Vagina (tissue), 2 donors: Measurements from ENCODE around the gene EID2B. TPM values are rescaled to one million over a fixed set of nuclear protein-coding genes. Genes with fewer than 3 reads are reported as not detected.

ENCODE experiments used
- DNase-seq, 2 donors: peaks; one replicate each; pipeline ENCODE4 v3.0.0-alpha.2; 2017; ENCODE audit errors: extremely low spot score in 2 of 2
- H3K27ac ChIP-seq: fragments of 200-600 bp; sonication (generic); one replicate; pipeline ENCODE4 v1.5.1; 2019
- H3K27me3 ChIP-seq: fragments of 200-600 bp; sonication (generic); one replicate; pipeline ENCODE4 v1.5.1; 2019
- H3K36me3 ChIP-seq, 2 donors: fragments of 200-600 bp; sonication (generic); one replicate each; pipeline ENCODE4 v1.5.1; 2017 to 2019
- H3K4me1 ChIP-seq: fragments of 200-600 bp; sonication (generic); one replicate; pipeline ENCODE4 v1.5.1; 2019
- H3K4me3 ChIP-seq, 2 donors: fragments of 200-600 bp; sonication (generic); 1 replicate in 1 of 2; 2 replicates in 1 of 2; pipeline ENCODE4 v1.5.1; 2016 to 2019
- H3K9me3 ChIP-seq: fragments of 200-600 bp; sonication (generic); one replicate; pipeline ENCODE4 v1.5.1; 2019
- POLR2A ChIP-seq, 2 donors: fragments of 450-650 bp; IDR thresholded peaks; one replicate each; pipeline ENCODE4 v1.6.1; 2017; ENCODE audit warnings: antibody characterized with exemption in 2 of 2, mild to moderate bottlenecking in 2 of 2, moderate library complexity in 2 of 2
- POLR2AphosphoS5 ChIP-seq, 2 donors: sonication (generic); formaldehyde crosslinking; IDR thresholded peaks; one replicate each; pipeline ENCODE4 v1.9.0; 2017; ENCODE audit warnings: antibody characterized with exemption in 2 of 2, mild to moderate bottlenecking in 2 of 2, low read depth in 1 of 2; ENCODE audit not compliant: insufficient read depth in 1 of 2
- intact Hi-C: fragments of 100-400 bp; cut with DNase I; formaldehyde crosslinking; loops from one replicate; pipeline ENCODE4 v1.15.1; 2023
- total RNA-seq: library from RNA; depleted of rRNA; stranded (reverse); fragments of >200 nt; gene quantifications from one replicate; pipeline ENCODE4 v1.2.3, GENCODE V29; 2016
- TF ChIP-seq, protein P1 (sequence below), 3 experiments: fragments of 450-650 bp in 2 of 3; fragments of 200-600 bp in 1 of 3; sonication (generic) in 1 of 3; IDR thresholded peaks; one replicate each; pipeline ENCODE4 v1.5.1; 2017 to 2019; ENCODE audit warnings: antibody characterized with exemption in 3 of 3, mild to moderate bottlenecking in 2 of 3, moderate library complexity in 2 of 3

EID2B gene
- total RNA-seq, 1 donor from 2014 or later: 3.7 TPM

DNA sequence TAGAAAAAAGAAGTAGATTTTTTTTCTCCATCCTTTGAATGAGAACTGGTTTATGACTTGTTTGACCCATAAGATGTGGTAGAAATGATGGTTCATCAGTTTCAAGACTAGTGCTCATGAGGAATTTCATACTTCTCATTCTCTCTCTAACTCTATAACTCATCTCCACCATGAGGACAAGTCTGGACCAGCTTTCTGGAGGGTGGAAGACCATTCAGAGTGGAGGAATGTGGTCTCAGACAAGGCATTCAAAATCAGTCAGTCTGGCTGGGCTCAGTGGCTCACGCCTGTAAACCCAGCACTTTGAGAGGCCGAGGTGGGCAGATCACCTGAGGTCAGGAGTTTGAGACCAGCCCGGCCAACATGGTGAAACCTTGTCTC is 10.8 kb upstream of the EID2B start:
- TF ChIP-seq, protein P1, sequence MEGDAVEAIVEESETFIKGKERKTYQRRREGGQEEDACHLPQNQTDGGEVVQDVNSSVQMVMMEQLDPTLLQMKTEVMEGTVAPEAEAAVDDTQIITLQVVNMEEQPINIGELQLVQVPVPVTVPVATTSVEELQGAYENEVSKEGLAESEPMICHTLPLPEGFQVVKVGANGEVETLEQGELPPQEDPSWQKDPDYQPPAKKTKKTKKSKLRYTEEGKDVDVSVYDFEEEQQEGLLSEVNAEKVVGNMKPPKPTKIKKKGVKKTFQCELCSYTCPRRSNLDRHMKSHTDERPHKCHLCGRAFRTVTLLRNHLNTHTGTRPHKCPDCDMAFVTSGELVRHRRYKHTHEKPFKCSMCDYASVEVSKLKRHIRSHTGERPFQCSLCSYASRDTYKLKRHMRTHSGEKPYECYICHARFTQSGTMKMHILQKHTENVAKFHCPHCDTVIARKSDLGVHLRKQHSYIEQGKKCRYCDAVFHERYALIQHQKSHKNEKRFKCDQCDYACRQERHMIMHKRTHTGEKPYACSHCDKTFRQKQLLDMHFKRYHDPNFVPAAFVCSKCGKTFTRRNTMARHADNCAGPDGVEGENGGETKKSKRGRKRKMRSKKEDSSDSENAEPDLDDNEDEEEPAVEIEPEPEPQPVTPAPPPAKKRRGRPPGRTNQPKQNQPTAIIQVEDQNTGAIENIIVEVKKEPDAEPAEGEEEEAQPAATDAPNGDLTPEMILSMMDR (IDR thresholded peaks at IDR 0.05): no peak
- TF ChIP-seq POLR2AphosphoS5 (IDR thresholded peaks at IDR 0.05; ENCODE audit: insufficient read depth in 1 of 2, low read depth in 1 of 2) (no peak), POLR2A (IDR thresholded peaks at IDR 0.05) (no peak)
- Histone ChIP-seq H3K27me3 (no peaks in the 10 kb centered on the region), H3K4me1 (peaks cover 7% of the 10 kb centered on the region), H3K9me3 (no peaks in the 10 kb centered on the region), H3K36me3 (no peaks in the 10 kb centered on the region), H3K4me3 (no peak overlapping the region), H3K27ac (no peak overlapping the region)
- no peak for DNase-seq
- intact Hi-C loops: no loop called here

DNA sequence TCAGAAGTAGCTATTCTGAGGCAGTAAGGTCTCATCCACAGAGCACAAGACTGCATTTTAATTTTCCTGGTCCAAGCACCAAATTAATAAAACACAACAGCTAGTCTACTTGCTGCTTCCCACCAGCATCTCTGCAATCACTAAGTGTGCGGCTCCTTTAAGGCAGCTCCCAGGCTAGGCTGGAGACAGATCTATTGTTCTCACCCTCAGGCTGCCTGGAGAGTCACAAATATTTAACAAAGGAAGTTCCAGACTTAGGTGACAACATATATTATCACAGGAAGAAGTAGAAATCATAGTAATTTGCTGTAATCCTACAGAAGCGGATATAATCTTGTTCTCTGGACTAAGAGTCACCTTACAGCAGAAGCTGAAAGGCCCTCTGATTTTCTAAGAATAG is 9.6 kb upstream of the EID2B start:
- TF ChIP-seq POLR2A (IDR thresholded peaks at IDR 0.05) (no peak), POLR2AphosphoS5 (IDR thresholded peaks at IDR 0.05; ENCODE audit: insufficient read depth in 1 of 2, low read depth in 1 of 2) (no peak)
- TF ChIP-seq, protein P1 (IDR thresholded peaks at IDR 0.05): no peak
- intact Hi-C loops: no loop called here

DNA sequence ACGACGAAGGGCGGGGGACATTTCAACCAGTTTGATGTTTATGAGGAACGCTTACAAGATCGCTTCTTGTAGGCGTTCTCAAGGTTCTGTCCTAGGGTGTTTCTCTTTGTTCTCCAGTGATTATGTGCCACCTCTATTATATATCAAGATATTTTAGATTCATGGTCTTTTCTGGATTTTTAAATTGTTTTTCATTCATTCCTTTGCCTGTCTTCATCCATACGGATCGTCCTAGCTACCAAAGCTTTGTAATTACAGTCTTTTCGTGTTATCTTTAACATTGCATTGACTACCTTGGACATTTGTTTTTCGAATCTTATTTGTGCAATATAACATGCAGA is 7.7 kb upstream of the EID2B start:
- TF ChIP-seq POLR2A (IDR thresholded peaks at IDR 0.05): no peak
- peak in 1 of 2 donors; percentile 11 for TF ChIP-seq POLR2AphosphoS5 (IDR thresholded peaks at IDR 0.05; ENCODE audit: insufficient read depth in 1 of 2, low read depth in 1 of 2)
- TF ChIP-seq, protein P1 (IDR thresholded peaks at IDR 0.05): no peak
- Histone ChIP-seq H3K4me3 (peak overlapping the region; percentile 66 to 99), H3K27me3 (no peaks in the 10 kb centered on the region), H3K36me3 (no peaks in the 10 kb centered on the region), H3K9me3 (no peaks in the 10 kb centered on the region), H3K4me1 (peaks cover 10% of the 10 kb centered on the region), H3K27ac (peak overlapping the region; percentile 93)
- DNase-seq: no peak
- intact Hi-C loops: no loop called here

More for the DNA sequence above, 9.6 kb upstream of the EID2B start:
- Histone ChIP-seq H3K9me3 (no peaks in the 10 kb centered on the region), H3K4me1 (peaks cover 10% of the 10 kb centered on the region), H3K27me3 (no peaks in the 10 kb centered on the region), H3K27ac (no peak overlapping the region), H3K36me3 (no peaks in the 10 kb centered on the region), H3K4me3 (no peak overlapping the region)
- no peak for DNase-seq

DNA sequence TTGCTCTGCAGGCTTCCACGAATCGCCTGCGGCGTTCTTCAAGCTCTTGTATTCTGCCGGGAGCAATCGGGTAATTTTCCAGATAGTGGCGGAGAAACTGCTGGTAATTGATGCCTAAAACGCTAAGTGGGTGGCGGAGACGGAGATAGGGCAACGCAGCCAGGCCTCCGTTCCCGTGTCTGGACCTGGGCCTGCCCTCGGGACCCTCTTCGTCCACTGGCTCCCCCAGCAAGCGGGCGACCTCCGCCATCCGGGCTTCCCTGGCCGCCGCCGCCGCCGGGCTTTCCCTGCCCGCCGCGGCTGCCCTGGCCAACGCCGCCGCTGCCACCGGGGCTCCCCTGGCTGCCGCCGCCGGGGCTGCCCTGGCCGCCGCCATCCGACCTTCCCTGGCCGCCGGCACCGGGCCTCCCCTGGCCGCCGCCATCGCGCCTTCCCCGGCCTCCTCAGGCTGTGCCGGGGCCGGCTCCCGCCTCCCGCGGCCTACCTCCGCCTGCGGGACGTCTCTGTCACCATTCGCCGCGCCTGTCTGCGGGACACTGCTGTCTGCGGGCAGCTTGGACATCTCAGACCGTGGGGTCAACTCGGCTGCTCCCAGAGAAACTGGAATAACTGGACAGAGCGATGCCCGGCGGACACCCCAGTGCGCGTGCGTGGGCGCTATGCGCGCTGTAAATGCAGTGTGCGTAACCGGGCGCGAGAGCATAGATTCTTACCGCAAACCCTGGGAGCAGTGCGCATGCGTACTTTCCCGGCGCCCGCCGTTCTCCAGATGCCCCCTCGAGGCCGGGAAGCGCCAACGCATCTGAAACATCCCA is 7.1 kb upstream of the EID2B start, which contains the start of gene EID2:
Gene EID2 (minus strand): TSS at position 644 of the 815 bp plus-strand sequence. CDS start 82 bp downstream, at position 562.
- intact Hi-C loops: loop anchor here (10.0 kb wide), 1 partner anchor 145 kb away; the partner anchor contains the start of genes MED29 and PAF1
- Histone ChIP-seq H3K27me3 (no peaks in the 10 kb centered on the region), H3K36me3 (no peaks in the 10 kb centered on the region), H3K27ac (peak within 1 kb of the TSS; percentile 93), H3K4me1 (peaks cover 10% of the 10 kb centered on the region), H3K9me3 (no peaks in the 10 kb centered on the region), H3K4me3 (peak within 1 kb of the TSS; percentile 66 to 99)
- peak in 1 of 2 donors; percentile 96 for DNase-seq
- TF ChIP-seq POLR2AphosphoS5 (IDR thresholded peaks at IDR 0.05; ENCODE audit: insufficient read depth in 1 of 2, low read depth in 1 of 2): peak; percentile 96 to 99
- TF ChIP-seq, protein P1 (IDR thresholded peaks at IDR 0.05): peak; percentile 86 to 93 (median 89)
- peak in 1 of 2 donors; percentile 82 for TF ChIP-seq POLR2A (IDR thresholded peaks at IDR 0.05)

DNA sequence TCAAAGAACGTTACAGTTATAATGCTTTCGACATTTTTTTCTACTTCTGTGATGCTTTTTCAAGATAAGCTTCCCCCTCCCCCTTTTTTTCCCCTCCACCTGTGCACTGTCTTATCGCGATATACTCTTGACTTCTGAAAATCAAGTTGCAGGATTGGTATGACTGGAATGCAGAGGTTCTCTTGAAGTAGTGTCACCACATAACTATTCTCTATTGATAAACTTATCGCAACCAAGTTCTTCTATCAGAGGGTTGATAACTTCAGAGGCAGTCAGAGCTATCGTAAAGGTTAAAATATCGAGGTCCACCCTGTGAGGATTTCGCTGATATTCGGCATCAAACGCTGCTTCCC is 6.5 kb upstream of the EID2B start:
- Histone ChIP-seq H3K4me3 (peak overlapping the region; percentile 66 to 99), H3K9me3 (no peaks in the 10 kb centered on the region), H3K4me1 (peaks cover 10% of the 10 kb centered on the region), H3K27ac (peak overlapping the region; percentile 93), H3K36me3 (no peaks in the 10 kb centered on the region), H3K27me3 (no peaks in the 10 kb centered on the region)
- TF ChIP-seq POLR2AphosphoS5 (IDR thresholded peaks at IDR 0.05; ENCODE audit: insufficient read depth in 1 of 2, low read depth in 1 of 2) (no peak), POLR2A (IDR thresholded peaks at IDR 0.05) (no peak)
- TF ChIP-seq, protein P1 (IDR thresholded peaks at IDR 0.05): no peak
- intact Hi-C loops: loop anchor here (10.0 kb wide), 1 partner anchor 144 kb away; the partner anchor contains the start of genes MED29 and PAF1
- DNase-seq: no peak
